Measurements from ENCODE around the gene SCUBE1.

SCUBE1 gene

GRCh38 chr22:43150731-43151206 lies 192.4 kb downstream of the SCUBE1 start:
- no peak for DNase-seq

DNA sequence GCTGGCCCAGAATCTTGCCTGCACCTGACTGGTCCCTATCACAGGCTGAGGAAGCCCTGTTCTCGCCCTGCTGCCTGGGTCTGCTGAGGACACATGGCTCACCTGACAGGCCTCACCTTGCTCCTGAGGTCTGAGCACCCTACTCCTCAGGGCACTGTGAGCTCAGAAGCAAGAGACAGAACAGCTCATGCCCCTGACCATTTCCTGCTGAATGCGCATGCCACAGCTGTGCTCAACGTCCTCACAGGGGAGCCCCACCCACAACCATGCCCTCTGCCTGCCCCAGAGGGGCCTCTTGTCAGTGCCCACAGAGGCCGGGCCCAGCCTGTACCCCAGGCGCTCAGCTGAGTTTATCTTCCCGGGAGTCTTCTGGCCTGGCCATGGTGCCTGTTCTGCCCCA lies 194.6 kb downstream of the SCUBE1 start:
- no peak for DNase-seq

DNA sequence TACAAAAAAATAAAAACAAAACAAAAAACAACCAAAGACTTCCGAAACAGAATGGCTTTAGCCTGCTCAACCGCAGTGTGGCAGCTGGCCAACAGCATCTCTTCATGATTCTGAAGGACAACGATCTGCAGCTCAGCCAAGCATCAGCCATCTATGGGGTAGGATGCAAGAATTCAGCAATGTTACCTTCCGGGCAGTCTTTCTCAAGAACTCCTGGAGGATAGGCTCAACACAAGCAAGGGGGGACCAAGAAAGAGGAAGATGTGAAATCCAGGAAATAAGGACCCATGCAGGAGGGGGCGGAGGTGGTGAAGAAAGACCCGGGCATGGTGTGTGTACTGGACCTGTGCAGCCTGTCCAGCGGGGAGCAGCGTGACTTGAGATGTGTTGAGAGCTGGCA lies 195.4 kb downstream of the SCUBE1 start:
- no peak for DNase-seq
